Amniotic stem cell (primary cell): ENCODE data around the gene PFKFB2.

ENCODE experiments used
- DNase-seq: peaks from one replicate; lab custom pipeline; 2025; lab: John Stamatoyannopoulos, UW

PFKFB2 gene

GRCh38 chr1:207052911-207053769 is at the start of gene PFKFB2:
TSS of gene PFKFB2 (plus strand) at chr1:207053275. CDS start at chr1:207054718, 1,443 bp downstream.
- DNase-seq, result peak; percentile 93

GRCh38 chr1:207004931-207005830 is 47.9 kb upstream of the PFKFB2 start:
- peak; percentile 56 for DNase-seq

- no peak for DNase-seq
Measured at GRCh38 chr1:207006083-207006482, 47.0 kb upstream of the PFKFB2 start.

- no peak for DNase-seq
Measured at GRCh38 chr1:207006914-207007313, 46.2 kb upstream of the PFKFB2 start.

- no peak for DNase-seq
Measured at GRCh38 chr1:207007352-207008033, 45.6 kb upstream of the PFKFB2 start.

GRCh38 chr1:207009182-207009850 is 43.8 kb upstream of the PFKFB2 start:
- no peak for DNase-seq

GRCh38 chr1:207009945-207010344 is 43.1 kb upstream of the PFKFB2 start:
- no peak for DNase-seq

GRCh38 chr1:207010726-207011125 is 42.3 kb upstream of the PFKFB2 start:
- DNase-seq, result no peak

- DNase-seq, result no peak
Measured at GRCh38 chr1:207013321-207014085, 39.6 kb upstream of the PFKFB2 start.

- no peak for DNase-seq
Measured at GRCh38 chr1:207014728-207015127, 38.3 kb upstream of the PFKFB2 start.

- DNase-seq, result no peak
Measured at GRCh38 chr1:207015791-207016190, 37.3 kb upstream of the PFKFB2 start.

- DNase-seq, result no peak
Measured at GRCh38 chr1:207017615-207018559, 35.2 kb upstream of the PFKFB2 start.

GRCh38 chr1:207018707-207019106 is 34.4 kb upstream of the PFKFB2 start:
- no peak for DNase-seq

- DNase-seq, result no peak
Measured at GRCh38 chr1:207019161-207019560, 33.9 kb upstream of the PFKFB2 start.

- no peak for DNase-seq
Measured at GRCh38 chr1:207019661-207020060, 33.4 kb upstream of the PFKFB2 start.

- no peak for DNase-seq
Measured at GRCh38 chr1:207020065-207020708, 32.9 kb upstream of the PFKFB2 start.

- no peak for DNase-seq
Measured at GRCh38 chr1:207020709-207021107, 32.4 kb upstream of the PFKFB2 start.

- no peak for DNase-seq
Measured at GRCh38 chr1:207021139-207021861, 31.8 kb upstream of the PFKFB2 start.
